Vagina (tissue), 2 donors: ENCODE data around the gene RTL9.

ENCODE experiments used
- POLR2A ChIP-seq, 2 donors: fragments of 450-650 bp; IDR thresholded peaks; one replicate each; pipeline ENCODE4 v1.6.1; 2017; ENCODE audit warnings: antibody characterized with exemption in 2 of 2, mild to moderate bottlenecking in 2 of 2, moderate library complexity in 2 of 2
- TF ChIP-seq, protein P1 (sequence below), 3 experiments: fragments of 450-650 bp in 2 of 3; fragments of 200-600 bp in 1 of 3; sonication (generic) in 1 of 3; IDR thresholded peaks; one replicate each; pipeline ENCODE4 v1.5.1; 2017 to 2019; ENCODE audit warnings: antibody characterized with exemption in 3 of 3, mild to moderate bottlenecking in 2 of 3, moderate library complexity in 2 of 3

DNA sequence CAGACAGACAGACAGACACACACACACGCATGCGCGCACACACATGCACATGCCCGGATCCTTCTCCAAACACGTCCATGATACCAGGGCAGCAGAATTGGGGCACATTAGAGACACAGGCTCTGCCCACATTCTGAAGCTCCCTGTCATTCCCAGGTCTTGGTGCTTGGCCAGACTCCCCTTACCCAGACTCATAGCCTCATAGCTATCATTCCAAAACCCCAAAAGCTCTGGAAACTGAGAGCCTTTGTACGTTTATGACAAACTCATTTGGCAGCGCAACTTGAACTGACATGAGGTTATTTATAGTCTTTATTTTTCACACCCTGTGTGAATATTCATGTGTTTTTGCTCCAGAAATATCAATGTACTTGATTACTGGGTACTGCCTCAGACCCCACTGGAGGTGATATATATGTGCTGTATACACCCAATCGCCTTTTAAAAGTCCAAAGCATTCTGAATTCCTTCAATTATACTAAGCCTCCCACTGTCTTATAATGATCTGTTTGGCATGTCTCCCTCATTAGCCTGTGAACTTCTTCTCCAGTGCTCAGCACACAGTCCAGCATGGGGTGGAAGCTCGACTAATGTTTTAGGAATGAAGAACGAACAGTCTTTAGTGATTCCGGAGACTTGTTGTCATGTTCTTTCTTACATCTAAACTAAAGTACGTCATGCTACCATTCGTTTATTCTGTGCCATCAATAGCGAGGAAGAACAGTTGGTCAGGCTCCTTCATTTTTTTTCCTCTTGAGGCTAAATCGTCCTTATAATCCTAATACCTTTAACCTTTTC, 45.0 kb downstream of the RTL9 start:
- no peak for TF ChIP-seq POLR2A (IDR thresholded peaks at IDR 0.05)
- TF ChIP-seq, protein P1, sequence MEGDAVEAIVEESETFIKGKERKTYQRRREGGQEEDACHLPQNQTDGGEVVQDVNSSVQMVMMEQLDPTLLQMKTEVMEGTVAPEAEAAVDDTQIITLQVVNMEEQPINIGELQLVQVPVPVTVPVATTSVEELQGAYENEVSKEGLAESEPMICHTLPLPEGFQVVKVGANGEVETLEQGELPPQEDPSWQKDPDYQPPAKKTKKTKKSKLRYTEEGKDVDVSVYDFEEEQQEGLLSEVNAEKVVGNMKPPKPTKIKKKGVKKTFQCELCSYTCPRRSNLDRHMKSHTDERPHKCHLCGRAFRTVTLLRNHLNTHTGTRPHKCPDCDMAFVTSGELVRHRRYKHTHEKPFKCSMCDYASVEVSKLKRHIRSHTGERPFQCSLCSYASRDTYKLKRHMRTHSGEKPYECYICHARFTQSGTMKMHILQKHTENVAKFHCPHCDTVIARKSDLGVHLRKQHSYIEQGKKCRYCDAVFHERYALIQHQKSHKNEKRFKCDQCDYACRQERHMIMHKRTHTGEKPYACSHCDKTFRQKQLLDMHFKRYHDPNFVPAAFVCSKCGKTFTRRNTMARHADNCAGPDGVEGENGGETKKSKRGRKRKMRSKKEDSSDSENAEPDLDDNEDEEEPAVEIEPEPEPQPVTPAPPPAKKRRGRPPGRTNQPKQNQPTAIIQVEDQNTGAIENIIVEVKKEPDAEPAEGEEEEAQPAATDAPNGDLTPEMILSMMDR (IDR thresholded peaks at IDR 0.05) = no peak
